ENCODE results near the gene LHB. TPM values are rescaled to one million over a fixed set of nuclear protein-coding genes. Genes with fewer than 3 reads are reported as not detected.

The LHB gene
- total and polyA plus RNA-seq, 2 donors (not counting 3 experiments of a cell fraction or from before 2014, with no cell fraction given) = 1.3 TPM; not detected in 1

DNA sequence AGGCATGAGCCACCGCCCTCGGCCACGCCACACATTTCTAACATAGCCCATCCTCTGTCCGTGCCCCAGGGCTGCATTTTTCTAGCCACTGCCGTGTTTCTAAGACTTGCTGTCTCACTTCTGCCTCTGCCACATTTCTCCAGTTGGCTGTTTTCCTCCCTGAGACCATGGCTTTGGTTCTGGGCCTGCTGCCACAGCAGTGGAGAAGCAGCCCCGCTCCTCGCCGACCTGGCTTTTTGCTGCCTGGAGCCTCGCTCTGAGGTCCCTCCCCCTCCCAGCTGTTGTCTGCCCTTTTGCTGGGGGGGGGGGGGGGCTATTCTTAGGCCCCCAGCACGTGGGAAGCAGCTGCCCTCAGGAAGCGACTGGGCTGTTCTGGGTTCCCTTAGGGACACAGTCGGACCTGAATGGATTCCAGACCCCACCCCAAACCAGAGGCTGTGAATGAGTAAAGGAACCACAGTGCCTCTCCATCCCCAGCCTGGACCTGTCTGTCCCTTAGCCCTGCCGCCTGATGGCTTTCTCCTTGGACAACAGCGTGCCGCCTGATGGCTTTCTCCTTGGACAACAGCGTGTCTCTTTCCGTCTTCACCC, 27.1 kb downstream of the LHB start:
- ChIA-PET CTCF (no interaction called here), POLR2A (no interaction called here)
- dilution Hi-C loops (cut with MboI; ENCODE audit: extremely low pct_ligation_motif_present, low sequenced_read_pairs) = no loop called here
- Histone ChIP-seq H3K9ac (replicated peaks; ENCODE audit: extremely low read depth, insufficient read depth, low read length) (no peak overlapping the region), H3K9me3 (replicated peaks; ENCODE audit: control insufficient read depth, insufficient read depth, low read length) (no peaks in the 10 kb centered on the region), H3K27me3 (ENCODE audit: control insufficient read depth in 2 of 2, insufficient read depth in 2 of 2, low read length in 2 of 2) (no peaks in the 10 kb centered on the region), H3K27ac (ENCODE audit: insufficient read depth, low read depth, low read length) (no peak overlapping the region), H2AFZ (ENCODE audit: low read depth, low read length) (no peak overlapping the region), H3K4me1 (ENCODE audit: control insufficient read depth, extremely low read depth, insufficient read depth, low read length) (peaks cover 14% of the 10 kb centered on the region), H3K36me3 (ENCODE audit: control insufficient read depth in 2 of 2, extremely low read depth in 1 of 2, insufficient read depth in 2 of 2, low read length in 2 of 2) (peaks cover 0 to 9% of the 10 kb centered on the region in 2 experiments), H4K20me1 (replicated peaks; ENCODE audit: control insufficient read depth, extremely low read depth, insufficient read depth, low read length) (no peaks in the 10 kb centered on the region), H3K4me2 (ENCODE audit: insufficient read depth, low read length) (no peak overlapping the region), H3K9me1 (replicated peaks; ENCODE audit: control insufficient read depth, extremely low read depth, insufficient read depth, low read length) (no peaks in the 10 kb centered on the region), H3K79me2 (ENCODE audit: control insufficient read depth, insufficient read depth, low read length) (peaks cover 35% of the 10 kb centered on the region), H3K4me3 (replicated peaks in 1 of 3; ENCODE audit: insufficient read depth in 1 of 3, low read depth in 1 of 3, low read length in 3 of 3) (no peak overlapping the region)
- no TSS peak for BruUV-seq (replicated peaks)
- DNase-seq (ENCODE audit: low read depth, low spot score) (no peak), FAIRE-seq (no peak)
- TF ChIP-seq POLR2AphosphoS5 (IDR thresholded peaks at IDR 0.05; ENCODE audit: insufficient read depth, low read depth, low read length) = no peak
- TF ChIP-seq, protein P1, sequence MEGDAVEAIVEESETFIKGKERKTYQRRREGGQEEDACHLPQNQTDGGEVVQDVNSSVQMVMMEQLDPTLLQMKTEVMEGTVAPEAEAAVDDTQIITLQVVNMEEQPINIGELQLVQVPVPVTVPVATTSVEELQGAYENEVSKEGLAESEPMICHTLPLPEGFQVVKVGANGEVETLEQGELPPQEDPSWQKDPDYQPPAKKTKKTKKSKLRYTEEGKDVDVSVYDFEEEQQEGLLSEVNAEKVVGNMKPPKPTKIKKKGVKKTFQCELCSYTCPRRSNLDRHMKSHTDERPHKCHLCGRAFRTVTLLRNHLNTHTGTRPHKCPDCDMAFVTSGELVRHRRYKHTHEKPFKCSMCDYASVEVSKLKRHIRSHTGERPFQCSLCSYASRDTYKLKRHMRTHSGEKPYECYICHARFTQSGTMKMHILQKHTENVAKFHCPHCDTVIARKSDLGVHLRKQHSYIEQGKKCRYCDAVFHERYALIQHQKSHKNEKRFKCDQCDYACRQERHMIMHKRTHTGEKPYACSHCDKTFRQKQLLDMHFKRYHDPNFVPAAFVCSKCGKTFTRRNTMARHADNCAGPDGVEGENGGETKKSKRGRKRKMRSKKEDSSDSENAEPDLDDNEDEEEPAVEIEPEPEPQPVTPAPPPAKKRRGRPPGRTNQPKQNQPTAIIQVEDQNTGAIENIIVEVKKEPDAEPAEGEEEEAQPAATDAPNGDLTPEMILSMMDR (IDR thresholded peaks at IDR 0.05; ENCODE audit: extremely low read depth in 1 of 2, insufficient read depth in 1 of 2, low read depth in 1 of 2, low read length in 2 of 2) = no peak
- no peak for TF ChIP-seq MYC (IDR thresholded peaks at IDR 0.05; ENCODE audit: low read depth, low read length)
- TF ChIP-seq FOS (IDR thresholded peaks at IDR 0.05; ENCODE audit: borderline replicate concordance, insufficient read depth, low read length) = no peak
- no peak for TF ChIP-seq JUN (IDR thresholded peaks at IDR 0.05; ENCODE audit: borderline replicate concordance, insufficient read depth, insufficient read length, low read depth)
- TF ChIP-seq GATA2 (IDR thresholded peaks at IDR 0.05; ENCODE audit: insufficient read depth, insufficient read length, low read depth, low read length) = no peak
- intact Hi-C loops (cut with micrococcal nuclease) = loop anchor here (10.0 kb wide), 2 partner anchors 165 to 355 kb away; partner anchors contain the start of genes DBP, HRC and TRPM4
